Measurements from ENCODE around the gene LRRC23. TPM values are rescaled to one million over a fixed set of nuclear protein-coding genes. Genes with fewer than 3 reads are reported as not detected.

LRRC23 gene
- total and polyA plus RNA-seq, 2 experiments from 2014 or later: 2.4 to 9.1 TPM

DNA sequence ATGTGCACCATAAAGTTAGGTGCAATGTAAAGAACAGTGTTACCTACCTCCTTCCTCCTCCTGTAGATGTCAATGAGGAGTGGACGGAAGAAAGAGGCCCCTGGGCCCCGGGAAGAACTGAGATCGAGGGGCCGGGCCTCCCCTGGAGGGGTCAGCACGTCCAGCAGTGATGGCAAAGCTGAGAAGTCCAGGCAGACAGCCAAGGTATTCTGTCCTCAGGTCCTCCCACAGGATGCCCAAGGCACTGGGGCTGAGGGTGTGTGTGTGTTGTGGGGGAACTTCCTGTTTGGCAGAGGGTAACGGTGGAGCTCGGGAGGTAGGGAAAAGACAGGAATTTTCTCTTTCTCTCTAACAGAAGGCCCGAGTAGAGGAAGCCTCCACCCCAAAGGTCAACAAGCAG is 29.5 kb downstream of the LRRC23 start:
- H3K4me1 ChIP-seq (ENCODE audit: insufficient read depth): peaks cover 29% of the 10 kb centered on the region
- H3K4me3 Mint-ChIP-seq: no peak overlapping the region; the same call in 2 of the 3 replicates
- H3K4me2 ChIP-seq: no peak overlapping the region
- peaks cover 17% of the 10 kb centered on the region for H3K36me3 ChIP-seq (ENCODE audit: insufficient read depth)
- H3K27me3 Mint-ChIP-seq (ENCODE audit: insufficient read depth, low read depth, poor library complexity): peaks cover 17% of the 10 kb centered on the region
- H3K9me2 ChIP-seq (ENCODE audit: insufficient read depth): no peaks in the 10 kb centered on the region
- no peak overlapping the region for H3K27ac Mint-ChIP-seq
- H3K27me3 ChIP-seq (ENCODE audit: insufficient read depth): no peaks in the 10 kb centered on the region
- H3F3A ChIP-seq (replicated peaks; ENCODE audit: low read depth): peaks cover 39% of the 10 kb centered on the region
- H3K4me1 Mint-ChIP-seq: peaks cover 45% of the 10 kb centered on the region
- H3K4me3 ChIP-seq: no peak overlapping the region
- peaks cover 1% of the 10 kb centered on the region; the same call in 1 of the 3 replicates for H3K9me3 Mint-ChIP-seq
- no peak overlapping the region for H2AFZ ChIP-seq
- peaks cover 67% of the 10 kb centered on the region for H3K36me3 Mint-ChIP-seq (ENCODE audit: low read depth)
- H3K79me2 ChIP-seq (replicated peaks; ENCODE audit: insufficient read depth): peaks cover 45% of the 10 kb centered on the region
- no peak for DNase-seq (ENCODE audit: low spot score)
- H3K27ac ChIP-seq (ENCODE audit: low read depth): no peak overlapping the region
- no peak for ATAC-seq
- H4K20me1 ChIP-seq (replicated peaks; ENCODE audit: insufficient read depth): peaks cover 38% of the 10 kb centered on the region
- TF ChIP-seq, protein P1, sequence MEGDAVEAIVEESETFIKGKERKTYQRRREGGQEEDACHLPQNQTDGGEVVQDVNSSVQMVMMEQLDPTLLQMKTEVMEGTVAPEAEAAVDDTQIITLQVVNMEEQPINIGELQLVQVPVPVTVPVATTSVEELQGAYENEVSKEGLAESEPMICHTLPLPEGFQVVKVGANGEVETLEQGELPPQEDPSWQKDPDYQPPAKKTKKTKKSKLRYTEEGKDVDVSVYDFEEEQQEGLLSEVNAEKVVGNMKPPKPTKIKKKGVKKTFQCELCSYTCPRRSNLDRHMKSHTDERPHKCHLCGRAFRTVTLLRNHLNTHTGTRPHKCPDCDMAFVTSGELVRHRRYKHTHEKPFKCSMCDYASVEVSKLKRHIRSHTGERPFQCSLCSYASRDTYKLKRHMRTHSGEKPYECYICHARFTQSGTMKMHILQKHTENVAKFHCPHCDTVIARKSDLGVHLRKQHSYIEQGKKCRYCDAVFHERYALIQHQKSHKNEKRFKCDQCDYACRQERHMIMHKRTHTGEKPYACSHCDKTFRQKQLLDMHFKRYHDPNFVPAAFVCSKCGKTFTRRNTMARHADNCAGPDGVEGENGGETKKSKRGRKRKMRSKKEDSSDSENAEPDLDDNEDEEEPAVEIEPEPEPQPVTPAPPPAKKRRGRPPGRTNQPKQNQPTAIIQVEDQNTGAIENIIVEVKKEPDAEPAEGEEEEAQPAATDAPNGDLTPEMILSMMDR (conservative IDR thresholded peaks at IDR 0.05; ENCODE audit: low read depth in 2 of 2): no peak
- TF ChIP-seq NANOG (IDR thresholded peaks at IDR 0.05; ENCODE audit: borderline replicate concordance) (no peak), STAT1 (IDR thresholded peaks at IDR 0.05; ENCODE audit: unreplicated experiment) (no peak), EZH2 (IDR thresholded peaks at IDR 0.05; ENCODE audit: low read depth, unreplicated experiment) (no peak), EZH2phosphoT487 (IDR thresholded peaks at IDR 0.05; ENCODE audit: unreplicated experiment) (no peak), CREB1 (CRISPR knock-in tag; IDR thresholded peaks at IDR 0.05; ENCODE audit: low read depth) (no peak), JUNB (IDR thresholded peaks at IDR 0.05; ENCODE audit: unreplicated experiment) (no peak), ZNF114 (CRISPR knock-in tag; IDR thresholded peaks at IDR 0.05) (no peak), POLR2AphosphoS5 (IDR thresholded peaks at IDR 0.05; ENCODE audit: low read depth) (no peak), ZNF331 (CRISPR knock-in tag; IDR thresholded peaks at IDR 0.05; ENCODE audit: low read depth) (no peak)
- TF ChIP-seq, protein P2, sequence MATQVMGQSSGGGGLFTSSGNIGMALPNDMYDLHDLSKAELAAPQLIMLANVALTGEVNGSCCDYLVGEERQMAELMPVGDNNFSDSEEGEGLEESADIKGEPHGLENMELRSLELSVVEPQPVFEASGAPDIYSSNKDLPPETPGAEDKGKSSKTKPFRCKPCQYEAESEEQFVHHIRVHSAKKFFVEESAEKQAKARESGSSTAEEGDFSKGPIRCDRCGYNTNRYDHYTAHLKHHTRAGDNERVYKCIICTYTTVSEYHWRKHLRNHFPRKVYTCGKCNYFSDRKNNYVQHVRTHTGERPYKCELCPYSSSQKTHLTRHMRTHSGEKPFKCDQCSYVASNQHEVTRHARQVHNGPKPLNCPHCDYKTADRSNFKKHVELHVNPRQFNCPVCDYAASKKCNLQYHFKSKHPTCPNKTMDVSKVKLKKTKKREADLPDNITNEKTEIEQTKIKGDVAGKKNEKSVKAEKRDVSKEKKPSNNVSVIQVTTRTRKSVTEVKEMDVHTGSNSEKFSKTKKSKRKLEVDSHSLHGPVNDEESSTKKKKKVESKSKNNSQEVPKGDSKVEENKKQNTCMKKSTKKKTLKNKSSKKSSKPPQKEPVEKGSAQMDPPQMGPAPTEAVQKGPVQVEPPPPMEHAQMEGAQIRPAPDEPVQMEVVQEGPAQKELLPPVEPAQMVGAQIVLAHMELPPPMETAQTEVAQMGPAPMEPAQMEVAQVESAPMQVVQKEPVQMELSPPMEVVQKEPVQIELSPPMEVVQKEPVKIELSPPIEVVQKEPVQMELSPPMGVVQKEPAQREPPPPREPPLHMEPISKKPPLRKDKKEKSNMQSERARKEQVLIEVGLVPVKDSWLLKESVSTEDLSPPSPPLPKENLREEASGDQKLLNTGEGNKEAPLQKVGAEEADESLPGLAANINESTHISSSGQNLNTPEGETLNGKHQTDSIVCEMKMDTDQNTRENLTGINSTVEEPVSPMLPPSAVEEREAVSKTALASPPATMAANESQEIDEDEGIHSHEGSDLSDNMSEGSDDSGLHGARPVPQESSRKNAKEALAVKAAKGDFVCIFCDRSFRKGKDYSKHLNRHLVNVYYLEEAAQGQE (IDR thresholded peaks at IDR 0.05; ENCODE audit: unreplicated experiment): no peak
- TF ChIP-seq, protein P3, sequence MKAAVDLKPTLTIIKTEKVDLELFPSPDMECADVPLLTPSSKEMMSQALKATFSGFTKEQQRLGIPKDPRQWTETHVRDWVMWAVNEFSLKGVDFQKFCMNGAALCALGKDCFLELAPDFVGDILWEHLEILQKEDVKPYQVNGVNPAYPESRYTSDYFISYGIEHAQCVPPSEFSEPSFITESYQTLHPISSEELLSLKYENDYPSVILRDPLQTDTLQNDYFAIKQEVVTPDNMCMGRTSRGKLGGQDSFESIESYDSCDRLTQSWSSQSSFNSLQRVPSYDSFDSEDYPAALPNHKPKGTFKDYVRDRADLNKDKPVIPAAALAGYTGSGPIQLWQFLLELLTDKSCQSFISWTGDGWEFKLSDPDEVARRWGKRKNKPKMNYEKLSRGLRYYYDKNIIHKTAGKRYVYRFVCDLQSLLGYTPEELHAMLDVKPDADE (IDR thresholded peaks at IDR 0.05): no peak
- TF ChIP-seq, protein P4, sequence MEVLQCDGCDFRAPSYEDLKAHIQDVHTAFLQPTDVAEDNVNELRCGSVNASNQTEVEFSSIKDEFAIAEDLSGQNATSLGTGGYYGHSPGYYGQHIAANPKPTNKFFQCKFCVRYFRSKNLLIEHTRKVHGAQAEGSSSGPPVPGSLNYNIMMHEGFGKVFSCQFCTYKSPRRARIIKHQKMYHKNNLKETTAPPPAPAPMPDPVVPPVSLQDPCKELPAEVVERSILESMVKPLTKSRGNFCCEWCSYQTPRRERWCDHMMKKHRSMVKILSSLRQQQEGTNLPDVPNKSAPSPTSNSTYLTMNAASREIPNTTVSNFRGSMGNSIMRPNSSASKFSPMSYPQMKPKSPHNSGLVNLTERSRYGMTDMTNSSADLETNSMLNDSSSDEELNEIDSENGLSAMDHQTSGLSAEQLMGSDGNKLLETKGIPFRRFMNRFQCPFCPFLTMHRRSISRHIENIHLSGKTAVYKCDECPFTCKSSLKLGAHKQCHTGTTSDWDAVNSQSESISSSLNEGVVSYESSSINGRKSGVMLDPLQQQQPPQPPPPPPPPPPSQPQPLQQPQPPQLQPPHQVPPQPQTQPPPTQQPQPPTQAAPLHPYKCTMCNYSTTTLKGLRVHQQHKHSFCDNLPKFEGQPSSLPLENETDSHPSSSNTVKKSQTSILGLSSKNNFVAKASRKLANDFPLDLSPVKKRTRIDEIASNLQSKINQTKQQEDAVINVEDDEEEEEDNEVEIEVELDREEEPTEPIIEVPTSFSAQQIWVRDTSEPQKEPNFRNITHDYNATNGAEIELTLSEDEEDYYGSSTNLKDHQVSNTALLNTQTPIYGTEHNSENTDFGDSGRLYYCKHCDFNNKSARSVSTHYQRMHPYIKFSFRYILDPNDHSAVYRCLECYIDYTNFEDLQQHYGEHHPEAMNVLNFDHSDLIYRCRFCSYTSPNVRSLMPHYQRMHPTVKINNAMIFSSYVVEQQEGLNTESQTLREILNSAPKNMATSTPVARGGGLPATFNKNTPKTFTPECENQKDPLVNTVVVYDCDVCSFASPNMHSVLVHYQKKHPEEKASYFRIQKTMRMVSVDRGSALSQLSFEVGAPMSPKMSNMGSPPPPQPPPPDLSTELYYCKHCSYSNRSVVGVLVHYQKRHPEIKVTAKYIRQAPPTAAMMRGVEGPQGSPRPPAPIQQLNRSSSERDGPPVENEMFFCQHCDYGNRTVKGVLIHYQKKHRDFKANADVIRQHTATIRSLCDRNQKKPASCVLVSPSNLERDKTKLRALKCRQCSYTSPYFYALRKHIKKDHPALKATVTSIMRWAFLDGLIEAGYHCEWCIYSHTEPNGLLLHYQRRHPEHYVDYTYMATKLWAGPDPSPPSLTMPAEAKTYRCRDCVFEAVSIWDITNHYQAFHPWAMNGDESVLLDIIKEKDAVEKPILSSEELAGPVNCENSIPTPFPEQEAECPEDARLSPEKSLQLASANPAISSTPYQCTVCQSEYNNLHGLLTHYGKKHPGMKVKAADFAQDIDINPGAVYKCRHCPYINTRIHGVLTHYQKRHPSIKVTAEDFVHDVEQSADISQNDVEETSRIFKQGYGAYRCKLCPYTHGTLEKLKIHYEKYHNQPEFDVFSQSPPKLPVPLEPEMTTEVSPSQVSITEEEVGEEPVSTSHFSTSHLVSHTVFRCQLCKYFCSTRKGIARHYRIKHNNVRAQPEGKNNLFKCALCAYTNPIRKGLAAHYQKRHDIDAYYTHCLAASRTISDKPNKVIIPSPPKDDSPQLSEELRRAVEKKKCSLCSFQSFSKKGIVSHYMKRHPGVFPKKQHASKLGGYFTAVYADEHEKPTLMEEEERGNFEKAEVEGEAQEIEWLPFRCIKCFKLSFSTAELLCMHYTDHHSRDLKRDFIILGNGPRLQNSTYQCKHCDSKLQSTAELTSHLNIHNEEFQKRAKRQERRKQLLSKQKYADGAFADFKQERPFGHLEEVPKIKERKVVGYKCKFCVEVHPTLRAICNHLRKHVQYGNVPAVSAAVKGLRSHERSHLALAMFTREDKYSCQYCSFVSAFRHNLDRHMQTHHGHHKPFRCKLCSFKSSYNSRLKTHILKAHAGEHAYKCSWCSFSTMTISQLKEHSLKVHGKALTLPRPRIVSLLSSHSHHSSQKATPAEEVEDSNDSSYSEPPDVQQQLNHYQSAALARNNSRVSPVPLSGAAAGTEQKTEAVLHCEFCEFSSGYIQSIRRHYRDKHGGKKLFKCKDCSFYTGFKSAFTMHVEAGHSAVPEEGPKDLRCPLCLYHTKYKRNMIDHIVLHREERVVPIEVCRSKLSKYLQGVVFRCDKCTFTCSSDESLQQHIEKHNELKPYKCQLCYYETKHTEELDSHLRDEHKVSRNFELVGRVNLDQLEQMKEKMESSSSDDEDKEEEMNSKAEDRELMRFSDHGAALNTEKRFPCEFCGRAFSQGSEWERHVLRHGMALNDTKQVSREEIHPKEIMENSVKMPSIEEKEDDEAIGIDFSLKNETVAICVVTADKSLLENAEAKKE (CRISPR knock-in tag; IDR thresholded peaks at IDR 0.05): no peak

Data from GM23338 (cell line).